Measurements from ENCODE around the gene ACE2. TPM values are rescaled to one million over a fixed set of nuclear protein-coding genes. Genes with fewer than 3 reads are reported as not detected.

ACE2 gene
- polyA plus RNA-seq, 1 of the 3 experiments (the other 2 are of a cell fraction) = not detected

GRCh38 chrX:15606136-15606535 lies 5.4 kb upstream of the ACE2 start:
- ChIA-PET POLR2A (no interaction called here), CTCF (interaction anchor here (1.3 kb wide), 1 partner anchor 10 kb away, joined by 4 read pairs; no protein-coding TSS in a partner anchor)
- H2AFZ ChIP-seq (ENCODE audit: low read depth) = no peak overlapping the region
- no peaks in the 10 kb centered on the region for H3K9me3 ChIP-seq
- no peaks in the 10 kb centered on the region for H3K79me2 ChIP-seq (ENCODE audit: insufficient read depth)
- no peaks in the 10 kb centered on the region for H3K27me3 ChIP-seq (ENCODE audit: insufficient read depth)
- no peak overlapping the region for H3K27ac ChIP-seq (ENCODE audit: low read depth in 2 of 2, low read length in 1 of 2)
- no peak overlapping the region for H3K9ac ChIP-seq
- no peaks in the 10 kb centered on the region for H4K20me1 ChIP-seq (ENCODE audit: insufficient read depth)
- WGBS (ENCODE audit: low lambda C conversion rate) = 0% methylated on average over 1 of the region's 1 CpG
- no peaks in the 10 kb centered on the region for H3K4me1 ChIP-seq (ENCODE audit: control insufficient read depth in 1 of 2, insufficient read depth in 2 of 2, low read depth in 1 of 2, low read length in 1 of 2)
- H3K36me3 ChIP-seq (replicated peaks in 1 of 2; ENCODE audit: control insufficient read depth in 1 of 2, insufficient read depth in 2 of 2, low read length in 1 of 2) = no peaks in the 10 kb centered on the region
- H3K4me3 ChIP-seq (ENCODE audit: low read depth in 2 of 2, low read length in 1 of 2) = no peak overlapping the region
- H3K4me2 ChIP-seq = no peak overlapping the region
- no peaks in the 10 kb centered on the region for H3F3A ChIP-seq (replicated peaks; ENCODE audit: insufficient read depth)
- no peaks in the 10 kb centered on the region for H3K9me2 ChIP-seq
- TF ChIP-seq REST (IDR thresholded peaks at IDR 0.05; ENCODE audit: low read depth, low read length) (no peak), EZH2phosphoT487 (IDR thresholded peaks at IDR 0.05; ENCODE audit: borderline replicate concordance, low read depth) (no peak), SIN3A (IDR thresholded peaks at IDR 0.05; ENCODE audit: borderline replicate concordance, low read depth, low read length) (no peak)
- no peak for DNase-seq

GRCh38 chrX:15605226-15605625 lies 4.5 kb upstream of the ACE2 start:
- ChIA-PET CTCF (no interaction called here), POLR2A (no interaction called here)

More at GRCh38 chrX:15605226-15605625, 4.5 kb upstream of the ACE2 start:
- Histone ChIP-seq H3K9me3 (no peaks in the 10 kb centered on the region), H3K9ac (no peak overlapping the region), H4K20me1 (ENCODE audit: insufficient read depth) (no peaks in the 10 kb centered on the region), H3K79me2 (ENCODE audit: insufficient read depth) (no peaks in the 10 kb centered on the region), H2AFZ (ENCODE audit: low read depth) (no peak overlapping the region), H3K9me2 (no peaks in the 10 kb centered on the region), H3F3A (replicated peaks; ENCODE audit: insufficient read depth) (no peaks in the 10 kb centered on the region), H3K27ac (ENCODE audit: low read depth in 2 of 2, low read length in 1 of 2) (no peak overlapping the region), H3K4me1 (ENCODE audit: control insufficient read depth in 1 of 2, insufficient read depth in 2 of 2, low read depth in 1 of 2, low read length in 1 of 2) (no peaks in the 10 kb centered on the region), H3K36me3 (replicated peaks in 1 of 2; ENCODE audit: control insufficient read depth in 1 of 2, insufficient read depth in 2 of 2, low read length in 1 of 2) (no peaks in the 10 kb centered on the region), H3K4me3 (ENCODE audit: low read depth in 2 of 2, low read length in 1 of 2) (no peak overlapping the region), H3K27me3 (ENCODE audit: insufficient read depth) (no peaks in the 10 kb centered on the region), H3K4me2 (no peak overlapping the region)
- DNase-seq = no peak
- TF ChIP-seq RAD21 (IDR thresholded peaks at IDR 0.05; ENCODE audit: low read length) (no peak), CTCF (IDR thresholded peaks at IDR 0.05) (no peak), IRF3 (IDR thresholded peaks at IDR 0.05; ENCODE audit: low read depth, low read length) (no peak), FOSL2 (IDR thresholded peaks at IDR 0.05; ENCODE audit: borderline replicate concordance, low read depth) (no peak), RCOR1 (IDR thresholded peaks at IDR 0.05; ENCODE audit: low read length) (no peak), NRF1 (IDR thresholded peaks at IDR 0.05; ENCODE audit: low read depth, low read length) (no peak), CHD2 (IDR thresholded peaks at IDR 0.05; ENCODE audit: low read length, partially characterized antibody) (no peak), GABPA (IDR thresholded peaks at IDR 0.05; ENCODE audit: low read depth) (no peak), MXI1 (IDR thresholded peaks at IDR 0.05; ENCODE audit: low read depth, low read length) (no peak), GATA2 (CRISPR knock-in tag; IDR thresholded peaks at IDR 0.05) (no peak), SIN3A (IDR thresholded peaks at IDR 0.05; ENCODE audit: borderline replicate concordance, low read depth, low read length) (no peak), FOXJ3 (CRISPR knock-in tag; IDR thresholded peaks at IDR 0.05) (no peak), FOXM1 (IDR thresholded peaks at IDR 0.05; ENCODE audit: low read depth) (no peak), USF2 (IDR thresholded peaks at IDR 0.05; ENCODE audit: borderline replicate concordance, low read depth, low read length) (no peak), POLR2AphosphoS5 (IDR thresholded peaks at IDR 0.05; ENCODE audit: low read depth, low read length) (no peak), YY1 (IDR thresholded peaks at IDR 0.05; ENCODE audit: low read depth) (no peak), JUND (IDR thresholded peaks at IDR 0.05) (no peak), USF1 (IDR thresholded peaks at IDR 0.05; ENCODE audit: borderline replicate concordance, low read depth) (no peak), EP300 (IDR thresholded peaks at IDR 0.05; ENCODE audit: borderline replicate concordance in 1 of 2, low read depth in 1 of 2, low read length in 1 of 2) (no peak)
- 40% methylated on average over 1 of the region's 1 CpG for WGBS (ENCODE audit: low lambda C conversion rate)

Data from SK-N-SH (cell line).